ENCODE measurements around the gene DGKD. TPM values are rescaled to one million over a fixed set of nuclear protein-coding genes. Genes with fewer than 3 reads are reported as not detected.

Gene DGKD
- total and polyA plus RNA-seq, 2 experiments from 2014 or later = 3.9 to 4.0 TPM

- no peaks in the 10 kb centered on the region for H3K79me2 ChIP-seq (ENCODE audit: insufficient read depth)
- WGBS, 2 experiments (ENCODE audit: low coverage in 1 of 2, low lambda C conversion rate in 2 of 2, missing lambda C conversion rate in 2 of 2) = 94% methylated on average over 14 of the region's 14 CpGs
- no peak overlapping the region for H2AFZ ChIP-seq
- in situ Hi-C loops (cut with MboI) = no loop called here
- no peak overlapping the region for H3K27ac ChIP-seq
- H3K36me3 ChIP-seq (ENCODE audit: low read depth) = no peaks in the 10 kb centered on the region
- H3K9me3 ChIP-seq (ENCODE audit: low read depth) = no peaks in the 10 kb centered on the region
- H3K27me3 ChIP-seq (replicated peaks; ENCODE audit: insufficient read depth) = no peaks in the 10 kb centered on the region
- no peaks in the 10 kb centered on the region for H3K9me2 ChIP-seq (ENCODE audit: insufficient read depth)
- TF ChIP-seq EZH2 (IDR thresholded peaks at IDR 0.05; ENCODE audit: insufficient read depth, poor library complexity, severe bottlenecking) (no peak), EZH2phosphoT487 (IDR thresholded peaks at IDR 0.05; ENCODE audit: insufficient read depth, low read depth) (no peak)
- H3K9ac ChIP-seq = no peak overlapping the region
- H3K4me2 ChIP-seq (ENCODE audit: unreplicated experiment) = no peak overlapping the region
- H3K4me1 ChIP-seq (ENCODE audit: insufficient read depth) = no peaks in the 10 kb centered on the region
- H3F3A ChIP-seq (ENCODE audit: insufficient read depth) = no peaks in the 10 kb centered on the region
- H4K20me1 ChIP-seq (ENCODE audit: insufficient read depth) = no peaks in the 10 kb centered on the region
- no peak overlapping the region for H3K4me3 ChIP-seq
- no peak for DNase-seq
Observed at GRCh38 chr2:233437439-233437955, 83.2 kb downstream of the DGKD start.

- no peaks in the 10 kb centered on the region for H3K27me3 ChIP-seq (replicated peaks; ENCODE audit: insufficient read depth)
- no peak overlapping the region for H3K4me3 ChIP-seq
- no peaks in the 10 kb centered on the region for H3K79me2 ChIP-seq (ENCODE audit: insufficient read depth)
- no peaks in the 10 kb centered on the region for H3K36me3 ChIP-seq (ENCODE audit: low read depth)
- H3F3A ChIP-seq (ENCODE audit: insufficient read depth) = no peaks in the 10 kb centered on the region
- H3K9ac ChIP-seq = no peak overlapping the region
- no peak overlapping the region for H3K27ac ChIP-seq
- H3K4me1 ChIP-seq (ENCODE audit: insufficient read depth) = no peaks in the 10 kb centered on the region
- no peak overlapping the region for H2AFZ ChIP-seq
- no peak for TF ChIP-seq EZH2 (IDR thresholded peaks at IDR 0.05; ENCODE audit: insufficient read depth, poor library complexity, severe bottlenecking)
- TF ChIP-seq EZH2phosphoT487 (IDR thresholded peaks at IDR 0.05; ENCODE audit: insufficient read depth, low read depth) = no peak
- H3K9me2 ChIP-seq (ENCODE audit: insufficient read depth) = no peaks in the 10 kb centered on the region
- WGBS, 2 experiments (ENCODE audit: low coverage in 1 of 2, low lambda C conversion rate in 2 of 2, missing lambda C conversion rate in 2 of 2) = 95% methylated on average over 15 of the region's 15 CpGs
- H4K20me1 ChIP-seq (ENCODE audit: insufficient read depth) = no peaks in the 10 kb centered on the region
- no peak overlapping the region for H3K4me2 ChIP-seq (ENCODE audit: unreplicated experiment)
- DNase-seq = no peak
- H3K9me3 ChIP-seq (ENCODE audit: low read depth) = no peaks in the 10 kb centered on the region
- in situ Hi-C loops (cut with MboI) = no loop called here
Observed at GRCh38 chr2:233438573-233439147, 84.4 kb downstream of the DGKD start.

- Histone ChIP-seq H3K27ac (no peak overlapping the region), H3K4me2 (ENCODE audit: unreplicated experiment) (no peak overlapping the region), H3K9me2 (ENCODE audit: insufficient read depth) (no peaks in the 10 kb centered on the region), H3K36me3 (ENCODE audit: low read depth) (no peaks in the 10 kb centered on the region), H3F3A (ENCODE audit: insufficient read depth) (no peaks in the 10 kb centered on the region), H3K4me3 (no peak overlapping the region), H3K9ac (no peak overlapping the region), H3K79me2 (ENCODE audit: insufficient read depth) (no peaks in the 10 kb centered on the region), H3K4me1 (ENCODE audit: insufficient read depth) (no peaks in the 10 kb centered on the region), H3K27me3 (replicated peaks; ENCODE audit: insufficient read depth) (no peaks in the 10 kb centered on the region), H3K9me3 (ENCODE audit: low read depth) (no peaks in the 10 kb centered on the region), H2AFZ (no peak overlapping the region), H4K20me1 (ENCODE audit: insufficient read depth) (no peaks in the 10 kb centered on the region)
- no peak for TF ChIP-seq EZH2phosphoT487 (IDR thresholded peaks at IDR 0.05; ENCODE audit: insufficient read depth, low read depth)
- in situ Hi-C loops (cut with MboI) = no loop called here
- 75 to 77% methylated on average over 9 of the region's 9 CpGs for WGBS, 2 experiments (ENCODE audit: low coverage in 1 of 2, low lambda C conversion rate in 2 of 2, missing lambda C conversion rate in 2 of 2)
- no peak for DNase-seq
Observed at GRCh38 chr2:233439191-233439590, 84.9 kb downstream of the DGKD start.

GRCh38 chr2:233440314-233440713, 86.0 kb downstream of the DGKD start:
- Histone ChIP-seq H3K9me2 (ENCODE audit: insufficient read depth) (no peaks in the 10 kb centered on the region), H3K4me3 (no peak overlapping the region), H2AFZ (no peak overlapping the region), H3K27ac (no peak overlapping the region), H3K36me3 (ENCODE audit: low read depth) (no peaks in the 10 kb centered on the region), H3K4me2 (ENCODE audit: unreplicated experiment) (no peak overlapping the region), H3K9ac (no peak overlapping the region), H3K27me3 (replicated peaks; ENCODE audit: insufficient read depth) (no peaks in the 10 kb centered on the region), H3K9me3 (ENCODE audit: low read depth) (no peaks in the 10 kb centered on the region), H4K20me1 (ENCODE audit: insufficient read depth) (no peaks in the 10 kb centered on the region), H3F3A (ENCODE audit: insufficient read depth) (no peaks in the 10 kb centered on the region), H3K79me2 (ENCODE audit: insufficient read depth) (no peaks in the 10 kb centered on the region), H3K4me1 (ENCODE audit: insufficient read depth) (no peaks in the 10 kb centered on the region)
- 92 to 93% methylated on average over 17 of the region's 17 CpGs for WGBS, 2 experiments (ENCODE audit: low coverage in 1 of 2, low lambda C conversion rate in 2 of 2, missing lambda C conversion rate in 2 of 2)
- no peak for DNase-seq
- TF ChIP-seq EZH2 (IDR thresholded peaks at IDR 0.05; ENCODE audit: insufficient read depth, poor library complexity, severe bottlenecking) (no peak), EZH2phosphoT487 (IDR thresholded peaks at IDR 0.05; ENCODE audit: insufficient read depth, low read depth) (no peak)
- in situ Hi-C loops (cut with MboI) = no loop called here

- Histone ChIP-seq H3K4me1 (ENCODE audit: insufficient read depth) (no peaks in the 10 kb centered on the region), H3K36me3 (ENCODE audit: low read depth) (no peaks in the 10 kb centered on the region), H3K4me3 (no peak overlapping the region), H3K9me3 (ENCODE audit: low read depth) (no peaks in the 10 kb centered on the region), H3K27ac (no peak overlapping the region), H3K9ac (no peak overlapping the region), H3K27me3 (replicated peaks; ENCODE audit: insufficient read depth) (no peaks in the 10 kb centered on the region), H3F3A (ENCODE audit: insufficient read depth) (no peaks in the 10 kb centered on the region), H4K20me1 (ENCODE audit: insufficient read depth) (no peaks in the 10 kb centered on the region), H3K4me2 (ENCODE audit: unreplicated experiment) (no peak overlapping the region), H3K79me2 (ENCODE audit: insufficient read depth) (no peaks in the 10 kb centered on the region), H3K9me2 (ENCODE audit: insufficient read depth) (no peaks in the 10 kb centered on the region), H2AFZ (no peak overlapping the region)
- in situ Hi-C loops (cut with MboI) = no loop called here
- TF ChIP-seq EZH2phosphoT487 (IDR thresholded peaks at IDR 0.05; ENCODE audit: insufficient read depth, low read depth) (no peak), EZH2 (IDR thresholded peaks at IDR 0.05; ENCODE audit: insufficient read depth, poor library complexity, severe bottlenecking) (no peak)
- DNase-seq = no peak
- WGBS, 2 experiments (ENCODE audit: low coverage in 1 of 2, low lambda C conversion rate in 2 of 2, missing lambda C conversion rate in 2 of 2) = 94 to 99% methylated on average over 8 to 9 of the region's 9 CpGs
Observed at GRCh38 chr2:233440714-233441113, 86.4 kb downstream of the DGKD start.

All from GM23248 (cell line).